HepG2 (cell line): ENCODE data around the gene MYOT. TPM values are rescaled to one million over a fixed set of nuclear protein-coding genes. Genes with fewer than 3 reads are reported as not detected.
A peak's percentile ranks its signal among the peaks of the same experiment; 100 is the strongest.

Source experiments
- ATAC-seq: fragments of 200-7000 bp; cut with Tn5 transposase; 3 replicates; pipeline ENCODE4 v1.9.1; 2020; ENCODE audit warnings: mild to moderate bottlenecking, moderate library complexity
- BruUV-seq: library from RNA; stranded (reverse); fragments of 400-500 nt; replicated peaks from 2 replicates; lab custom pipeline; 2021; lab: Mats Ljungman, UMichigan
- CTCF ChIA-PET: fragments of 300-600 bp; formaldehyde crosslinking; extraction: SDS; loops from one replicate; lab custom pipeline; 2021; ENCODE audit warnings: low total read pairs, inconsistent platforms, low intra/inter-chr PET ratio; lab: Yijun Ruan, JAX
- POLR2A ChIA-PET: fragments of 350-600 bp; sonication (Branson Sonifier 250); formaldehyde crosslinking; loops from one replicate; lab custom pipeline; 2020; ENCODE audit warnings: antibody characterized with exemption, inconsistent platforms; lab: Yijun Ruan, JAX
- DNase-seq: peaks from one replicate; pipeline ENCODE4 v3.0.0-alpha.2; 2015; ENCODE audit warnings: low spot score
- FAIRE-seq: peaks from 3 replicates; lab custom pipeline; 2011; peaks lifted over from hg19 to GRCh38; lab: Jason Lieb, UNC
- H2AFZ ChIP-seq: one replicate; pipeline ENCODE4 v1.6.1; 2011; ENCODE audit warnings: low read length, inconsistent platforms
- H3K27ac ChIP-seq: fragments of 300-600 bp; 3 replicates; pipeline ENCODE4 v1.8.0; 2011; ENCODE audit warnings: mixed run types, mild to moderate bottlenecking, mixed read lengths, low read length, inconsistent platforms; ENCODE audit not compliant: insufficient read depth; ENCODE audit errors: extremely low read length
- H3K27me3 ChIP-seq, 2 experiments: fragments of 200-600 bp in 1 of 2; 2 replicates in 1 of 2; 3 replicates in 1 of 2; pipeline versions ENCODE4 v1.6.0 to v1.8.0; 2011; ENCODE audit warnings: low read length in 2 of 2, mild to moderate bottlenecking in 2 of 2, moderate library complexity in 2 of 2, inconsistent platforms in 1 of 2; ENCODE audit not compliant: insufficient read depth in 2 of 2, control insufficient read depth in 1 of 2
- H3K36me3 ChIP-seq, 2 experiments: fragments of 200-600 bp in 1 of 2; replicated peaks in 1 of 2; 2 replicates in 1 of 2; 3 replicates in 1 of 2; pipeline versions ENCODE4 v1.5.1 to v1.8.0; 2011; ENCODE audit warnings: low read length in 2 of 2, inconsistent platforms in 1 of 2; ENCODE audit not compliant: insufficient read depth in 2 of 2, control insufficient read depth in 1 of 2
- H3K4me1 ChIP-seq: 2 replicates; pipeline ENCODE4 v1.5.1; 2012; ENCODE audit warnings: low read length, inconsistent platforms; ENCODE audit not compliant: insufficient read depth
- H3K4me2 ChIP-seq: 2 replicates; pipeline ENCODE4 v1.6.0; 2011; ENCODE audit warnings: low read depth, low read length, inconsistent platforms
- H3K4me3 ChIP-seq, 3 experiments: fragments of 200-600 bp in 1 of 3; sonication (generic), shearing (Covaris generic) in 1 of 3; replicated peaks in 1 of 3; 2 replicates each; pipeline ENCODE4 v1.5.1; 2011 to 2016; ENCODE audit warnings: low read length in 3 of 3, inconsistent platforms in 2 of 3, low read depth in 2 of 3, mild to moderate bottlenecking in 2 of 3, control low read depth in 1 of 3, mixed read lengths in 1 of 3; ENCODE audit not compliant: insufficient read depth in 1 of 3
- H3K79me2 ChIP-seq: one replicate; pipeline ENCODE4 v1.6.1; 2011; ENCODE audit warnings: low read length, inconsistent platforms; ENCODE audit not compliant: insufficient read depth
- H3K9ac ChIP-seq: 2 replicates; pipeline ENCODE4 v1.6.0; 2011; ENCODE audit warnings: mild to moderate bottlenecking, low read depth, low read length, inconsistent platforms; ENCODE audit not compliant: insufficient read depth
- H3K9me3 ChIP-seq: 2 replicates; pipeline ENCODE4 v1.5.1; 2012; ENCODE audit warnings: mild to moderate bottlenecking, low read length
- H4K20me1 ChIP-seq: 2 replicates; pipeline ENCODE4 v1.6.0; 2011; ENCODE audit warnings: inconsistent platforms, mild to moderate bottlenecking, low read length, moderate library complexity; ENCODE audit not compliant: insufficient read depth
- AFF4 ChIP-seq: sonication (generic); formaldehyde crosslinking; IDR thresholded peaks from 2 replicates; pipeline ENCODE4 v1.4.0; 2020; ENCODE audit warnings: missing genetic modification reagents
- WGBS: methylation state at CpG from one replicate; pipeline ENCODE4 v1.1.6; 2017; ENCODE audit warnings: low lambda C conversion rate; 5-methylcytosine and 5-hydroxymethylcytosine counted together
- in situ Hi-C: cut with HindIII; loops from 2 replicates; pipeline ENCODE4 v1.10.0; 2017; ENCODE audit warnings: low pct_unique_long_range_greater_than_20kb; ENCODE audit not compliant: extremely low pct_ligation_motif_present
- intact Hi-C: fragments of 100-400 bp; cut with micrococcal nuclease; formaldehyde crosslinking; loops from one replicate; pipeline ENCODE4 v1.10.0; 2022; ENCODE audit not compliant: unreplicated experiment
- polyA plus RNA-seq, 8 experiments: library from polyadenylated mRNA; depleted of rRNA in 3 of 8; stranded (reverse) in 7 of 8; unstranded in 1 of 8; fragments of >200 nt; fragmentation: Illumina TruSeq in 4 of 8; extraction: Trizol in 4 of 8; gene quantifications; 2 replicates each; pipeline versions ENCODE4 v1.2.1 to v1.2.3, GENCODE V29; 2011 to 2016; ENCODE audit warnings: low read depth in 4 of 8, missing spikeins in 1 of 8, mixed read lengths in 1 of 8; ENCODE audit not compliant: insufficient read depth in 1 of 8
- total RNA-seq, 5 experiments: library from RNA; depleted of rRNA; stranded (reverse); fragments of >200 nt; fragmentation: Illumina TruSeq; extraction: Trizol; gene quantifications; 2 replicates each; pipeline ENCODE4 v1.2.3, GENCODE V29; 2016; ENCODE audit warnings: low read depth in 1 of 5
- TF ChIP-seq, protein P1 (sequence below): sonication (generic); formaldehyde crosslinking; IDR thresholded peaks from 2 replicates; pipeline ENCODE4 v1.9.0; 2021; ENCODE audit warnings: missing genetic modification reagents, borderline replicate concordance

Gene MYOT
- total and polyA plus RNA-seq, 2 of the 13 experiments (the other 11 are each of a cell fraction or from before 2014, with no cell fraction given): not detected

GRCh38 chr5:137856916-137857862, 10.5 kb upstream of the MYOT start (continued):
- TF ChIP-seq, protein P1, sequence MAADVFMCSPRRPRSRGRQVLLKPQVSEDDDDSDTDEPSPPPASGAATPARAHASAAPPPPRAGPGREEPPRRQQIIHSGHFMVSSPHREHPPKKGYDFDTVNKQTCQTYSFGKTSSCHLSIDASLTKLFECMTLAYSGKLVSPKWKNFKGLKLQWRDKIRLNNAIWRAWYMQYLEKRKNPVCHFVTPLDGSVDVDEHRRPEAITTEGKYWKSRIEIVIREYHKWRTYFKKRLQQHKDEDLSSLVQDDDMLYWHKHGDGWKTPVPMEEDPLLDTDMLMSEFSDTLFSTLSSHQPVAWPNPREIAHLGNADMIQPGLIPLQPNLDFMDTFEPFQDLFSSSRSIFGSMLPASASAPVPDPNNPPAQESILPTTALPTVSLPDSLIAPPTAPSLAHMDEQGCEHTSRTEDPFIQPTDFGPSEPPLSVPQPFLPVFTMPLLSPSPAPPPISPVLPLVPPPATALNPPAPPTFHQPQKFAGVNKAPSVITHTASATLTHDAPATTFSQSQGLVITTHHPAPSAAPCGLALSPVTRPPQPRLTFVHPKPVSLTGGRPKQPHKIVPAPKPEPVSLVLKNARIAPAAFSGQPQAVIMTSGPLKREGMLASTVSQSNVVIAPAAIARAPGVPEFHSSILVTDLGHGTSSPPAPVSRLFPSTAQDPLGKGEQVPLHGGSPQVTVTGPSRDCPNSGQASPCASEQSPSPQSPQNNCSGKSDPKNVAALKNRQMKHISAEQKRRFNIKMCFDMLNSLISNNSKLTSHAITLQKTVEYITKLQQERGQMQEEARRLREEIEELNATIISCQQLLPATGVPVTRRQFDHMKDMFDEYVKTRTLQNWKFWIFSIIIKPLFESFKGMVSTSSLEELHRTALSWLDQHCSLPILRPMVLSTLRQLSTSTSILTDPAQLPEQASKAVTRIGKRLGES: no peak
- TF ChIP-seq, all 625 proteins: peak for 0

- Histone ChIP-seq H2AFZ (peak overlapping the region; percentile 63), H3K36me3 (no peaks in the 10 kb centered on the region), H3K9ac (no peak overlapping the region), H3K4me1 (no peaks in the 10 kb centered on the region), H3K4me3 (no peak overlapping the region), H4K20me1 (no peaks in the 10 kb centered on the region), H3K9me3 (no peaks in the 10 kb centered on the region), H3K27me3 (no peaks in the 10 kb centered on the region), H3K4me2 (peak overlapping the region; percentile 23; the same call in 1 of the 2 replicates), H3K79me2 (no peaks in the 10 kb centered on the region), H3K27ac (no peak overlapping the region)
- ATAC-seq: no peak
- in situ Hi-C loops (no loop called here), intact Hi-C loops (no loop called here)
- FAIRE-seq: no peak
- WGBS: 14% methylated on average over 3 of the region's 3 CpGs
- no peak for DNase-seq
- no peak for TF ChIP-seq AFF4 (CRISPR knock-in tag)
- BruUV-seq: no TSS peak
- ChIA-PET POLR2A (no interaction called here), CTCF (no interaction called here)
Measured at GRCh38 chr5:137858223-137858916, 9.3 kb upstream of the MYOT start.
